ENCODE results near the gene TENM3.

- TF ChIP-seq, protein P1, sequence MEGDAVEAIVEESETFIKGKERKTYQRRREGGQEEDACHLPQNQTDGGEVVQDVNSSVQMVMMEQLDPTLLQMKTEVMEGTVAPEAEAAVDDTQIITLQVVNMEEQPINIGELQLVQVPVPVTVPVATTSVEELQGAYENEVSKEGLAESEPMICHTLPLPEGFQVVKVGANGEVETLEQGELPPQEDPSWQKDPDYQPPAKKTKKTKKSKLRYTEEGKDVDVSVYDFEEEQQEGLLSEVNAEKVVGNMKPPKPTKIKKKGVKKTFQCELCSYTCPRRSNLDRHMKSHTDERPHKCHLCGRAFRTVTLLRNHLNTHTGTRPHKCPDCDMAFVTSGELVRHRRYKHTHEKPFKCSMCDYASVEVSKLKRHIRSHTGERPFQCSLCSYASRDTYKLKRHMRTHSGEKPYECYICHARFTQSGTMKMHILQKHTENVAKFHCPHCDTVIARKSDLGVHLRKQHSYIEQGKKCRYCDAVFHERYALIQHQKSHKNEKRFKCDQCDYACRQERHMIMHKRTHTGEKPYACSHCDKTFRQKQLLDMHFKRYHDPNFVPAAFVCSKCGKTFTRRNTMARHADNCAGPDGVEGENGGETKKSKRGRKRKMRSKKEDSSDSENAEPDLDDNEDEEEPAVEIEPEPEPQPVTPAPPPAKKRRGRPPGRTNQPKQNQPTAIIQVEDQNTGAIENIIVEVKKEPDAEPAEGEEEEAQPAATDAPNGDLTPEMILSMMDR (IDR thresholded peaks at IDR 0.05; ENCODE audit: insufficient read depth, low read length, poor library complexity, severe bottlenecking), result no peak
- TF ChIP-seq EZH2phosphoT487 (conservative IDR thresholded peaks at IDR 0.05; ENCODE audit: low read length), result no peak
Measured at GRCh38 chr4:182400081-182400480, 156.9 kb downstream of the TENM3 start.
